Measurements from ENCODE around the gene ZNF618. TPM values are rescaled to one million over a fixed set of nuclear protein-coding genes. Genes with fewer than 3 reads are reported as not detected.

ZNF618 gene
- total RNA-seq, 4 donors from 2014 or later, result 0.68 to 2.1 (median 1.3) TPM

DNA sequence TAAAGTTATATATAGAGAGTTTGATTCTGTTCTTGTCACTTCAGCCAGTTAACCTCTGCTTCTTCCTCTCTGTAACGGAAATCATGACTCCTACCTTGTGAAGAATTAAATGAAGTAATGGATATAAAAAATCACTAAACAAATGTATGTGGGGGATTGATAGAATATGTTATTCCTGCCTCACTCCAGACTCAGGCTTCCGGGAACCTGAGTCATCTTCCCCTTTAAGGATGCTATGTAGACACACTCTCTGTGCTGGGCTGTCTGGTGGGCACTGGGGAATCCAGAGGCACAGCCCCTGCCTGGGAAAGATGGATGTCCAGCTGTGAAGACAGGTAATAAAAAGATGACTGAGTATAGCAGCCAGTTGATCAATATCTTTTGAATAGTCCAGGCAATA, 77.4 kb downstream of the ZNF618 start:
- no peak for DNase-seq
- Histone ChIP-seq H3K4me1 (peaks cover 7 to 35% (median 18%) of the 10 kb centered on the region in 3 donors), H3K27me3 (no peaks in the 10 kb centered on the region), H3K9me3 (no peaks in the 10 kb centered on the region), H3K27ac (no peak overlapping the region), H3K36me3 (no peaks in the 10 kb centered on the region), H3K4me3 (no peak overlapping the region)
- no peak for TF ChIP-seq CTCF (IDR thresholded peaks at IDR 0.05)
- no peak for TF ChIP-seq POLR2A (IDR thresholded peaks at IDR 0.05)
- intact Hi-C loops (cut with DNase I), result no loop called here
- WGBS, 2 donors, result 89 to 93% methylated on average over 2 of the region's 2 CpGs

GRCh38 chr9:113954591-113954990, 78.5 kb downstream of the ZNF618 start:
- no peaks in the 10 kb centered on the region for H3K9me3 ChIP-seq
- H3K4me3 ChIP-seq, result no peak overlapping the region
- TF ChIP-seq CTCF (IDR thresholded peaks at IDR 0.05), result no peak
- TF ChIP-seq POLR2A (IDR thresholded peaks at IDR 0.05), result no peak
- intact Hi-C loops (cut with DNase I), result no loop called here
- H3K36me3 ChIP-seq, result no peaks in the 10 kb centered on the region
- peak overlapping the region in 3 of 4 donors; percentile 18 to 24 (median 23) for H3K27ac ChIP-seq
- no peak for DNase-seq
- peaks cover 9 to 36% (median 18%) of the 10 kb centered on the region in 3 donors for H3K4me1 ChIP-seq
- H3K27me3 ChIP-seq, result no peaks in the 10 kb centered on the region

GRCh38 chr9:113955076-113955752, 79.1 kb downstream of the ZNF618 start:
- peak overlapping the region in 2 of 4 donors; percentile 18 to 23 for H3K27ac ChIP-seq
- 56 to 62% methylated on average over 2 of the region's 2 CpGs for WGBS, 2 donors
- no peak for DNase-seq

GRCh38 chr9:113956901-113957300, 80.8 kb downstream of the ZNF618 start:
- 79 to 87% methylated on average over 5 of the region's 5 CpGs for WGBS, 2 donors
- Histone ChIP-seq H3K4me3 (no peak overlapping the region), H3K9me3 (no peaks in the 10 kb centered on the region), H3K36me3 (no peaks in the 10 kb centered on the region), H3K4me1 (peaks cover 9 to 36% (median 18%) of the 10 kb centered on the region in 3 donors), H3K27ac (peak overlapping the region in 1 of 4 donors; percentile 62), H3K27me3 (no peaks in the 10 kb centered on the region)
- no peak for TF ChIP-seq POLR2A (IDR thresholded peaks at IDR 0.05)
- TF ChIP-seq CTCF (IDR thresholded peaks at IDR 0.05), result no peak
- intact Hi-C loops (cut with DNase I), result no loop called here
- DNase-seq, result no peak

More at GRCh38 chr9:113955076-113955752, 79.1 kb downstream of the ZNF618 start:
- TF ChIP-seq POLR2A (IDR thresholded peaks at IDR 0.05) (no peak), CTCF (IDR thresholded peaks at IDR 0.05) (no peak)
- intact Hi-C loops (cut with DNase I), result no loop called here
- H3K27me3 ChIP-seq, result no peaks in the 10 kb centered on the region
- peaks cover 9 to 36% (median 18%) of the 10 kb centered on the region in 3 donors for H3K4me1 ChIP-seq
- no peaks in the 10 kb centered on the region for H3K36me3 ChIP-seq
- no peaks in the 10 kb centered on the region for H3K9me3 ChIP-seq
- no peak overlapping the region for H3K4me3 ChIP-seq

DNA sequence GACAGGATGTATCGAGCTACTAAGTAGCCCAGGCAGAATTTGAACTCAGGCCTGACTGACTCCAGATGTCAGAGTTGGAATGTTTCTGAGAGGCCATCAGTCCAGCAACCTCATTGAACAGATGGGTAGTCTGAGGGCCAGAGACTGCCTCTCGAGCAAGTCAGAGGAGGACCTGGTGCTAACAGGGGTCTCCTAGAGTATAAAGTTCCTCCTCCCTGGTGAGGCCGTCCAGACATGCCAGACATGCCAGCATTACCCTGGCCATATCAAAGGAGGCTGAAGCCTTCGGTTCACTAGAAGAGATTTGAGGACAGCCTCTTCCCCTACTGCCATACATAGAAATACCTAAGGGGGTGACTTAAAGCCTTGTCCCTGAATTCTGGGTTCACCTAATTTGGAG, 81.2 kb downstream of the ZNF618 start:
- Histone ChIP-seq H3K9me3 (no peaks in the 10 kb centered on the region), H3K36me3 (no peaks in the 10 kb centered on the region), H3K27ac (peak overlapping the region in 2 of 4 donors; percentile 39 to 62), H3K4me1 (peaks cover 9 to 36% (median 18%) of the 10 kb centered on the region in 3 donors), H3K4me3 (no peak overlapping the region), H3K27me3 (no peaks in the 10 kb centered on the region)
- intact Hi-C loops (cut with DNase I), result no loop called here
- no peak for DNase-seq
- 53 to 57% methylated on average over 3 to 4 of the region's 4 CpGs for WGBS, 2 donors
- TF ChIP-seq CTCF (IDR thresholded peaks at IDR 0.05) (no peak), POLR2A (IDR thresholded peaks at IDR 0.05) (no peak)

Data from esophagus squamous epithelium (tissue), 5 donors.